Measurements from ENCODE around the gene SPAG17. TPM values are rescaled to one million over a fixed set of nuclear protein-coding genes. Genes with fewer than 3 reads are reported as not detected.

Gene SPAG17
- total and polyA plus RNA-seq, 2 of the 4 experiments (the other 2 are of a cell fraction), result 0.10 TPM; not detected in 1

GRCh38 chr1:118123116-118123839 lies 61.8 kb downstream of the SPAG17 start:
- Histone ChIP-seq H4K5ac (ENCODE audit: low read depth, low read length) (no peak overlapping the region), H3K23ac (ENCODE audit: low read depth, low read length) (no peak overlapping the region), H3K27ac (ENCODE audit: insufficient read depth, low read length) (no peak overlapping the region), H3K4me3 (ENCODE audit: insufficient read depth, low read depth, low read length) (no peak overlapping the region), H3K4me2 (ENCODE audit: low read depth, low read length) (no peak overlapping the region), H2BK15ac (ENCODE audit: low read depth, low read length) (no peak overlapping the region), H3K18ac (ENCODE audit: low read depth, low read length) (no peak overlapping the region), H3K79me1 (ENCODE audit: low read depth in 1 of 2, low read length in 2 of 2) (no peaks in the 10 kb centered on the region), H3K56ac (ENCODE audit: extremely low read depth, insufficient read depth, low read length) (no peak overlapping the region), H3K9me1 (ENCODE audit: insufficient read depth, low read length) (no peaks in the 10 kb centered on the region), H2AFZ (replicated peaks; ENCODE audit: low read length, poor library complexity) (no peak overlapping the region), H3K4ac (ENCODE audit: low read depth, low read length) (no peak overlapping the region), H3K14ac (replicated peaks; ENCODE audit: low read depth, low read length) (no peak overlapping the region), H2BK5ac (ENCODE audit: low read depth, low read length, poor library complexity, severe bottlenecking) (no peak overlapping the region), H4K91ac (ENCODE audit: insufficient read depth, low read depth, low read length) (no peak overlapping the region), H2AK9ac (replicated peaks; ENCODE audit: low read depth, low read length, poor library complexity) (no peak overlapping the region), H4K20me1 (ENCODE audit: insufficient read depth, low read length) (no peaks in the 10 kb centered on the region), H3K4me1 (ENCODE audit: control insufficient read depth, insufficient read depth, low read length) (peaks cover 2% of the 10 kb centered on the region; the same call in 1 of the 2 replicates), H2BK20ac (ENCODE audit: low read depth, low read length) (no peak overlapping the region), H2BK120ac (ENCODE audit: low read depth, low read length) (no peak overlapping the region), H3K9me3 (ENCODE audit: control insufficient read depth, insufficient read depth, low read length) (no peaks in the 10 kb centered on the region), H3K9ac (ENCODE audit: low read depth, low read length) (no peak overlapping the region), H2AK5ac (ENCODE audit: low read depth, low read length) (no peak overlapping the region), H3K27me3 (ENCODE audit: control insufficient read depth, insufficient read depth, low read length) (no peaks in the 10 kb centered on the region), H3K36me3 (ENCODE audit: control insufficient read depth, insufficient read depth, low read length) (no peaks in the 10 kb centered on the region), H4K8ac (ENCODE audit: low read depth in 2 of 2, low read length in 2 of 2) (no peak overlapping the region)
- DNase-seq (no peak), ATAC-seq (ENCODE audit: low read depth) (peak; percentile 24)
- intact Hi-C loops (cut with micrococcal nuclease) (loop anchor here (2.0 kb wide), 1 partner anchor 46 kb away; no protein-coding TSS in a partner anchor), in situ Hi-C loops (cut with MboI; ENCODE audit: low sequenced_read_pairs) (no loop called here), dilution Hi-C loops (cut with HindIII; ENCODE audit: low sequenced_read_pairs, unreplicated experiment) (no loop called here)
- BruUV-seq (replicated peaks), result no TSS peak
- no peak for TF ChIP-seq BHLHE40 (IDR thresholded peaks at IDR 0.05; ENCODE audit: low read depth, low read length)
- no peak for TF ChIP-seq RFX5 (IDR thresholded peaks at IDR 0.05; ENCODE audit: low read depth, low read length)
- no peak for TF ChIP-seq POLR2A (IDR thresholded peaks at IDR 0.05; ENCODE audit: low read depth, low read length)
- no peak for TF ChIP-seq CHD1 (IDR thresholded peaks at IDR 0.05; ENCODE audit: low read depth, low read length)
- TF ChIP-seq, protein P1, sequence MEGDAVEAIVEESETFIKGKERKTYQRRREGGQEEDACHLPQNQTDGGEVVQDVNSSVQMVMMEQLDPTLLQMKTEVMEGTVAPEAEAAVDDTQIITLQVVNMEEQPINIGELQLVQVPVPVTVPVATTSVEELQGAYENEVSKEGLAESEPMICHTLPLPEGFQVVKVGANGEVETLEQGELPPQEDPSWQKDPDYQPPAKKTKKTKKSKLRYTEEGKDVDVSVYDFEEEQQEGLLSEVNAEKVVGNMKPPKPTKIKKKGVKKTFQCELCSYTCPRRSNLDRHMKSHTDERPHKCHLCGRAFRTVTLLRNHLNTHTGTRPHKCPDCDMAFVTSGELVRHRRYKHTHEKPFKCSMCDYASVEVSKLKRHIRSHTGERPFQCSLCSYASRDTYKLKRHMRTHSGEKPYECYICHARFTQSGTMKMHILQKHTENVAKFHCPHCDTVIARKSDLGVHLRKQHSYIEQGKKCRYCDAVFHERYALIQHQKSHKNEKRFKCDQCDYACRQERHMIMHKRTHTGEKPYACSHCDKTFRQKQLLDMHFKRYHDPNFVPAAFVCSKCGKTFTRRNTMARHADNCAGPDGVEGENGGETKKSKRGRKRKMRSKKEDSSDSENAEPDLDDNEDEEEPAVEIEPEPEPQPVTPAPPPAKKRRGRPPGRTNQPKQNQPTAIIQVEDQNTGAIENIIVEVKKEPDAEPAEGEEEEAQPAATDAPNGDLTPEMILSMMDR (conservative IDR thresholded peaks at IDR 0.05; ENCODE audit: low read depth, low read length), result no peak
- CTCF ChIA-PET, result no interaction called here
- WGBS, 2 experiments (ENCODE audit: extremely low coverage in 2 of 2, insufficient read length in 1 of 2), result no CpG with 5 or more reads among the region's 3 CpGs
- POLR2A ChIA-PET (ENCODE audit: unreplicated experiment), result no interaction called here

Measured in IMR-90 (cell line).